NCI-H187 (cell line): ENCODE data around the gene TSLP.

Source experiments
- DNase-seq, 2 experiments: peaks; one replicate each; lab custom pipeline; 2025; lab: John Stamatoyannopoulos, UW

The TSLP gene

DNA sequence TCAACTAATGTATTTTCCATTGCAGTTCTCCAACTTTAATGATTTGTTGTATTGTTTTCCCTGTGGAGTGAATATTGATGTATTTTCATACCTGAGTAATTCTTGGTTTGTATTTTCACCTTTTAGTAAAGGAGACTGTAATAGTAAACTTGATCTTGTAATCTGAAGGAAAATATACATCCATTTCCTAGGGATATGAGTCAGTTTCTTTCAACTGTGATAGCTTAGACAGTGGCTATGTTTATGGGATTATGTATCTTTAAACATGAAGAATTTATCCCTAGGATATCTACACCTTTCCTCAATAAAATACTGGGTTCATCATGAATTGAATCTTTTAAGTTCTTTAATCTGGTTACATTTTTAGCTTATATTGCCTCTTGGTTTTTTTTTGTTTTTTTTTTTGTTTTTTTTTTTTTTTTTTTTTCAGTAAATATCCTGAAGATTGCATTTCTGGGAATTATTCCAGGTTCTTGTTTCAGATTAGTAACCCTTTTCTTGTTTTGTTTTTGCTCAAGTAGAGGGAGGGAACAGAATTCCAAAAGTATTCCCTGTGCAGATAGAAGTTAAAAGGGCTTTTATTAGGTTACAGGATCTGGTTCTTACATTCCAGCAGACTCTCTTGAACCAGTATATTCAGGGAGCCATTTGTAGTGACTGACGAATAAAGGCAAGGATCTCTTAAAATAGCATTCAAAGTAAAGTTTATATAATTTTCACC is 27.7 kb downstream of the TSLP start:
- no peak for DNase-seq

- DNase-seq, result no peak
Measured at GRCh38 chr5:111106320-111106948, 34.9 kb downstream of the TSLP start.

- DNase-seq, result no peak
Measured at GRCh38 chr5:111107371-111107770, 35.9 kb downstream of the TSLP start.

DNA sequence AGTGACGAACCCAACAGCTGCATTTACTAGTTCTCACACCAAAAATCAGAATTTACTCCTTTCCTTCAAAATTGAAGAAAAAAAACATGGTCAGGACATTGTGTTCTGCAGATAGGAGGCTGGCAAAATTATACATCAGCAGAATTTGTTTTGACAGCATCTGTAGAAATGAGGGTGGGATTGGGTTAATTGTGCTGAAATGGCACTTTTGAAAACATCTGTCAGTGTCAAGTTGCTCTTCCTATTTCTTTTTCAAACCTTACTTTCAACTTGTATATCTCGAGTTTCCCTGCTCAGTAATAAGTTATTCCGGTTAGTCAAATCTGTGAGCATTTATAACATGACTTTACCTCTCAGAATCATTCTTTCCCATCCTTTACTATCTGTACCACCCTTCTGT is 40.4 kb downstream of the TSLP start:
- no peak for DNase-seq

DNA sequence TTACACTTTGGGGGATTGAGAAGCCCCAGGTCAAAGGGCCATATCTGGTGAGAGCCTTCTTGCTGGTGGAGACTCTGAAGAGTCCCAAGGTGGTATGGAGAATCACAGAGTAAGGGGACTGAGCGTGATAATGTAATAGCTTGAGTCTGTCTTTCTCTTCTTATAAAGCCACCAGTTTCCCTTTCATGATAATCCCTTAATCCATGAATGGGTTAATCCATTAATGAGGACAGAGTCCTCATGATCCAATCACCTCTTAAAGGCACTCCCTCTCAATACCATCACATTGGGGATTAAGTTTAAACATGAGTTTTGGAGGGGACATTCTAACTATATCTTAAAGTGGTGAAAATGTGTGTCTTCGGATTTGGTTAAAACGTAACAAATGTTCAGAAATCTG is 42.2 kb downstream of the TSLP start:
- DNase-seq, result no peak

DNA sequence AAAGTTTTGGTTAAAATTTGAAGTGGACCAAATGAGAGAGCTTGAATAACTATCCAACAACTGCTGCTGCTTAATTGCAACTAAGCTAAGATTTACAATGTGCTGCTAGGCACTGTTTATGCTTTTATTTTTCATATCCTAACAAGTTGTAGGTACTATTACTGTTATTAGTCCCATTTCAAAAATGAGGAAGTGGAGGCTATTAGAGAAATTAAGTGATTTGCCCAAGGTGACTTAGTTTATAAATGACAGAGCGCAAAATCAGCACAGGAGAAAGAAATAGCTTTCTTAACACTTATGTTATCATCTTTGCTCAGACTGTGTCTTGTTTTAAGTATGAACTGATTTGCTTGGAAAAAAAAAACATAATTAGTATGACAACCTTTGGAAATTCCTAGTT is 43.7 kb downstream of the TSLP start:
- DNase-seq, result no peak

DNA sequence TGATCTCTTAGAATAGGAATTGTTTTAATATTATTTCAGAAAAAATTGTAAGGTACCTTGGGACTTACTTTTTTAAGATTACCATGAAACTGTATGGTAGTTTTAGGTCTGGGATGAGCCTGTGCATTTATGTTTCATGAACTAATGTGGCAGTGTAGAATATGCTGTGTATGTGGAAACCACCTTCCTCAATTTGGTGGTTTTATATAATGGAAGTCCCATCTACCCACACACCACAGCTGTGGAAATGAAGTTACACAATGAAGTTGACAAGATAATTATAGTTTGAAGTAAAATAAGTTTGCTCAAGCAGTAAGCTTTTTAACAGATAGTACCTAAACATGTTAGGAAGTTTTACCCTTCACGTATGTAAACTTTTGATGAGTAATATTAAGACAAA is 45.0 kb downstream of the TSLP start:
- DNase-seq, result no peak

DNA sequence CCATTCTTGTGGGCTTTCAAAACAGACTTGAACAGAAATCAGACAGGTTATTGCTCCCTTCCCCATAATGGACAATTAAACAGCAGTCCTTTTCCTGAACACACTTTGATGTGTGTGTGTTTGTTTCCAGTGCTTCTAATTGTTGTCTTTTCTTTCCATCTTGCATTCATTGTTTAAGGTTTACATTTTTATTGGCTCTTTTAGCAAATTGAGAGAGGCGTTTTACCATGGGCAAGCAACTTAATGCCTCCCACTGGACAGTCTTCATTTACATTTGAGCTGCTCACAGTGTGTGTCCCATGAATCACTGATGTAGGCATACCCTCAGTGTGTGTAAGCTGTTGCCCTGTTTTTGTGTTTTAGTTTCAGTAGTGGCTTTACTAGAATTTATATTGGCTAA is 45.6 kb downstream of the TSLP start:
- no peak for DNase-seq

GRCh38 chr5:111119221-111119620 is 47.7 kb downstream of the TSLP start:
- DNase-seq, result no peak

- no peak for DNase-seq
Measured at GRCh38 chr5:111119856-111120255, 48.3 kb downstream of the TSLP start.

DNA sequence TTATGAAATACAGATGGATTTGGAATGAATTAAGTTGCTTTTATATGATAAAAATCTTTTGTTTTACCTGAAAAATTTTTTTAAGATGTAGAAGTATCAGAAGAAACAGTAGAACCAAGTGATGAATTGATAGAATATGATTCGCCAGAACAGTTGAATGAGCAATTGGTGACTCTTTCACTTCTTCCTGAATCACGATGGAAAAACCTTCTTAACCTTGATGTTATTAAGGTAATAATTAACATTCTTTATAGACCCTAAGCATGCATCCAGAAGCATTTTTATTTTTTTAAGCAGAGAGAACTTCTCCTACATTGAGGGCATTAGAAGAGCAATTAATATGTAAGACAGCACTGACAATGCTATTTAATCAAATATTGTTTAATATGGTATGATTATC is 49.4 kb downstream of the TSLP start:
- DNase-seq, result no peak

GRCh38 chr5:111121926-111122325 is 50.4 kb downstream of the TSLP start:
- DNase-seq, result no peak

- no peak for DNase-seq
Measured at GRCh38 chr5:111122398-111122797, 50.9 kb downstream of the TSLP start.

DNA sequence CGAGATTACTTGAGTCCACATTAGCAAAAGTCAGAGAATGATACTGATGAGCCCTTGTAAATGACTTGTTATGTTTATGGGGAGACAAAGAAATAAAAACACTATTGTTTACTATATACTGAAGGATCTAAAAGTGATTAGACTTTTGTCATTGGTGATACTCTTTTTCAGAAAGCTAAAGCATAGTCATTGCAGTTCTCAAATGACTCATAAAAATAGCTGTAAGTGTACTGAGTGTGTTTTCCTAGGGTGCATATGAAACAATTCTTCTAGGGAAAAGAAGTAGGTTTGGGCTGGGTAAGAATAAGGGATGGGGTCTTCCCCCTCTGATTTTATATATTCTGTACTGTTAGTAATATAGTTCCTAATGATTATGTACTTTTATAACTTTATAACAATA is 53.3 kb downstream of the TSLP start:
- DNase-seq, result no peak

DNA sequence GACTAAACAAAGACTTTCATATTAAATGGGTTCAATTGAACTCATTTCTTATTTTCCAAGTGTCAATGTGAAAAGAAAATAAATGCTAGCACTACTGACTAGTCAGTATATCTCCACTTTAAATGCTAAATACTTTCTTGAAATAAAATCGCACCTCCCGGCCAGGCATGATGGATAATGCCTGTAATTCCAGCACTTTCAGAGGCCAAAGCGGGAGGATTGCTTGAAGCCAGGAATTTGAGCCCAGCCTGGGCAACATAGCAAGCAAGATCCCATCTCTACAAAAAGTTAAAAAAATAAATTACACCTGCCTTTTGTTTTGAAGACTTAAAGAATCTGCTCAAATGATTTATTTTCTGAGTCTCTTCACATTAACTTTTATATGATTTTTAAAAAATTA is 55.4 kb downstream of the TSLP start:
- DNase-seq, result no peak
